ENCODE data around the gene GLYR1. TPM values are rescaled to one million over a fixed set of nuclear protein-coding genes. Genes with fewer than 3 reads are reported as not detected.
A peak's percentile ranks its signal among the peaks of the same experiment; 100 is the strongest.

GLYR1 gene
- total and polyA plus RNA-seq, 9 of the 15 experiments (the other 6 are each of a cell fraction or from before 2014, with no cell fraction given) = 6.7 to 99.2 (median 60.2) TPM

- TF ChIP-seq, protein P1, sequence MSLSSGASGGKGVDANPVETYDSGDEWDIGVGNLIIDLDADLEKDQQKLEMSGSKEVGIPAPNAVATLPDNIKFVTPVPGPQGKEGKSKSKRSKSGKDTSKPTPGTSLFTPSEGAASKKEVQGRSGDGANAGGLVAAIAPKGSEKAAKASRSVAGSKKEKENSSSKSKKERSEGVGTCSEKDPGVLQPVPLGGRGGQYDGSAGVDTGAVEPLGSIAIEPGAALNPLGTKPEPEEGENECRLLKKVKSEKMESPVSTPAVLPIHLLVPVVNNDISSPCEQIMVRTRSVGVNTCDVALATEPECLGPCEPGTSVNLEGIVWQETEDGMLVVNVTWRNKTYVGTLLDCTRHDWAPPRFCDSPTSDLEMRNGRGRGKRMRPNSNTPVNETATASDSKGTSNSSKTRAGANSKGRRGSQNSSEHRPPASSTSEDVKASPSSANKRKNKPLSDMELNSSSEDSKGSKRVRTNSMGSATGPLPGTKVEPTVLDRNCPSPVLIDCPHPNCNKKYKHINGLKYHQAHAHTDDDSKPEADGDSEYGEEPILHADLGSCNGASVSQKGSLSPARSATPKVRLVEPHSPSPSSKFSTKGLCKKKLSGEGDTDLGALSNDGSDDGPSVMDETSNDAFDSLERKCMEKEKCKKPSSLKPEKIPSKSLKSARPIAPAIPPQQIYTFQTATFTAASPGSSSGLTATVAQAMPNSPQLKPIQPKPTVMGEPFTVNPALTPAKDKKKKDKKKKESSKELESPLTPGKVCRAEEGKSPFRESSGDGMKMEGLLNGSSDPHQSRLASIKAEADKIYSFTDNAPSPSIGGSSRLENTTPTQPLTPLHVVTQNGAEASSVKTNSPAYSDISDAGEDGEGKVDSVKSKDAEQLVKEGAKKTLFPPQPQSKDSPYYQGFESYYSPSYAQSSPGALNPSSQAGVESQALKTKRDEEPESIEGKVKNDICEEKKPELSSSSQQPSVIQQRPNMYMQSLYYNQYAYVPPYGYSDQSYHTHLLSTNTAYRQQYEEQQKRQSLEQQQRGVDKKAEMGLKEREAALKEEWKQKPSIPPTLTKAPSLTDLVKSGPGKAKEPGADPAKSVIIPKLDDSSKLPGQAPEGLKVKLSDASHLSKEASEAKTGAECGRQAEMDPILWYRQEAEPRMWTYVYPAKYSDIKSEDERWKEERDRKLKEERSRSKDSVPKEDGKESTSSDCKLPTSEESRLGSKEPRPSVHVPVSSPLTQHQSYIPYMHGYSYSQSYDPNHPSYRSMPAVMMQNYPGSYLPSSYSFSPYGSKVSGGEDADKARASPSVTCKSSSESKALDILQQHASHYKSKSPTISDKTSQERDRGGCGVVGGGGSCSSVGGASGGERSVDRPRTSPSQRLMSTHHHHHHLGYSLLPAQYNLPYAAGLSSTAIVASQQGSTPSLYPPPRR (CRISPR knock-in tag; IDR thresholded peaks at IDR 0.05; ENCODE audit: borderline replicate concordance) = no peak
- TF ChIP-seq WHSC1 (IDR thresholded peaks at IDR 0.05; ENCODE audit: low read length) = no peak
- peak; percentile 50 for TF ChIP-seq PHF20 (IDR thresholded peaks at IDR 0.05; ENCODE audit: partially characterized antibody)
- no peak for TF ChIP-seq ESRRB (CRISPR knock-in tag; IDR thresholded peaks at IDR 0.05; ENCODE audit: borderline replicate concordance)
- TF ChIP-seq TARDBP (IDR thresholded peaks at IDR 0.05) = no peak
- no peak for TF ChIP-seq PHB2 (IDR thresholded peaks at IDR 0.05; ENCODE audit: low read depth)
Measured at GRCh38 chr16:4755687-4756086, 91.4 kb downstream of the GLYR1 start (continued).

GRCh38 chr16:4754865-4755264 is 92.2 kb downstream of the GLYR1 start:
- no peak overlapping the region for H3K27ac ChIP-seq (ENCODE audit: extremely low read depth, low read depth, low read length)
- no peaks in the 10 kb centered on the region for H3K9me1 ChIP-seq (ENCODE audit: control insufficient read depth, insufficient read depth, low read length)
- 0 out of 2 replicates have a peak, but pooled peaks have one; percentile 48 for TF ChIP-seq TRIM28 (IDR thresholded peaks at IDR 0.05)
- TF ChIP-seq ZNF316 (IDR thresholded peaks at IDR 0.05) = peak; percentile 76
- TF ChIP-seq NONO (IDR thresholded peaks at IDR 0.05; ENCODE audit: low read depth in 2 of 2, low read length in 1 of 2) = no peak
- 0 out of 2 replicates have a peak, but pooled peaks have one; percentile 22 for TF ChIP-seq XRCC3 (IDR thresholded peaks at IDR 0.05)
- in situ Hi-C loops (cut with MboI) = no loop called here
- no peak for DNase-seq (ENCODE audit: extremely low read depth in 1 of 4, low spot score in 3 of 4)
- H3K4me1 ChIP-seq (replicated peaks in 1 of 2; ENCODE audit: control insufficient read depth in 2 of 2, insufficient read depth in 2 of 2, low read length in 2 of 2) = peaks cover 0 to 2% of the 10 kb centered on the region in 2 experiments; a peak in 1 of 5 replicates
- no peaks in the 10 kb centered on the region; the same call in 2 of the 3 replicates for H3K79me2 ChIP-seq (ENCODE audit: control insufficient read depth, insufficient read depth, low read length)
- CTCF ChIA-PET (ENCODE audit: low intra/inter-chr PET ratio) = no interaction called here
- no peak overlapping the region for H3K9ac ChIP-seq (ENCODE audit: insufficient read depth in 1 of 2, low read depth in 2 of 2, low read length in 2 of 2)
- no peak overlapping the region for H2AFZ ChIP-seq (ENCODE audit: low read depth, low read length)
- H3K4me3 ChIP-seq = no peak overlapping the region
- no peak for ATAC-seq
- no peak for FAIRE-seq
- intact Hi-C loops (cut with micrococcal nuclease) = no loop called here
- no TSS peak for BruUV-seq (replicated peaks)
- H3K36me3 ChIP-seq (ENCODE audit: control insufficient read depth, insufficient read depth, low read length) = peaks cover 75% of the 10 kb centered on the region
- POLR2A ChIA-PET = interaction anchor here (1.6 to 2.2 kb wide), 2 partner anchors 11 to 14 kb away, joined by 4 to 9 read pairs; no protein-coding TSS in a partner anchor
- no peaks in the 10 kb centered on the region for H4K20me1 ChIP-seq (replicated peaks; ENCODE audit: control insufficient read depth, insufficient read depth, low read length)
- peaks cover 11% of the 10 kb centered on the region for H3K9me3 ChIP-seq (replicated peaks; ENCODE audit: control insufficient read depth, insufficient read depth, low read depth, low read length)
- 95% methylated on average over 4 of the region's 4 CpGs for WGBS (ENCODE audit: insufficient coverage, low coverage, missing lambda C conversion rate)
- H3K4me2 ChIP-seq (ENCODE audit: insufficient read depth, low read length) = no peak overlapping the region
- no peaks in the 10 kb centered on the region for H3K27me3 ChIP-seq (ENCODE audit: control insufficient read depth in 2 of 2, insufficient read depth in 2 of 2, low read length in 2 of 2)

All from K562 (cell line).